GM21528 (cell line): ENCODE measurements around the gene OTX2.

Experiments
- ATAC-seq: cut with Tn5 transposase; IDR thresholded peaks from one replicate; pipeline ENCODE4 v1.9.1; 2021; ENCODE audit warnings: mild to moderate bottlenecking, moderate library complexity; ENCODE audit not compliant: unreplicated experiment, low FRiP score

Gene OTX2

DNA sequence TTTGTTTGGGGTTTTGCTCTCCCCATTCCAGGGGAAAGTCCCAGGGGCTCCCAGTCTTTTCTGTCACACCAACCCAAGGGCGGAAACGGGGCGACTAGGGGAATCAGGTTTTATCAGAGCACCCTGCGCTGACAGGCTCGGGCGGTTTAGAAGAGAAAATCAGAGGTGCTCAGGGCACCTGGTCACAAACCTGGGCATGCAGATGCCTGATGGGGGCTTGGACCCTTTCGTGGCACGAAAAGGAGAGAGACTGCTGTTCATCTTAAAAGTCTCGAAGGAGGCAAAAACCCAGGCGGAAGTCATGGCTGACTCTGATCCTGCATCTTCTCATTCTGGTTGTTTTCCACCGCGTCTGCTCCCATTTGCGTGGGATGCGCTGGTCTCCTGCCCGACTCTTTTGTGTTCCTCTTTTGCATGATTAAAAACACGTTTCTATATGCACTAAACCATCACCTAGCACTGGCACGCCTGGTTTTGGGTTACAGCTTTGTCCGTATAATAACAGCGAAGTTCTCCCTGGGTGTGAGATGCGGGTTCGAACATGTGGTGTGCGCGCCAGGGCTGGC, 13.2 kb downstream of the OTX2 start:
- ATAC-seq: no peak

DNA sequence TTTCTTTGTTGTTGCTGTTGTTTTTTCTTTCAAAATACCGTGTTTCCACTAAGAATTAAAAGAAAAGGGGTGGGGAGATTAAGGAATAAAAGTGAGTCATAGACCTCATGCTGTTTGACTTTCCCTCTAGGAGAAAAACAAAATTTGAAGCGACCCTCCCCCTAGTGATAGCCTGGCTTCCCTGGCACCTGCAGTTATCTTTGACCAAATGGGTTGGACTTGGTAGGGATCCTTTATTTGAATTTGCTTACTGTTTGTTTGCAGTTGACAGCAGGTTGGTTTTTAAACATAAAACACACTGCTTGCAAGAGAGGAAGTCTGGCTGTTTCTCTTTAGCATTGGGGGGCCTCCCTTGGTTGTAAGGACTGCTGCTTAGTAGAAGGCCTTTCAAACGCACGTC, 14.0 kb downstream of the OTX2 start:
- ATAC-seq: no peak

DNA sequence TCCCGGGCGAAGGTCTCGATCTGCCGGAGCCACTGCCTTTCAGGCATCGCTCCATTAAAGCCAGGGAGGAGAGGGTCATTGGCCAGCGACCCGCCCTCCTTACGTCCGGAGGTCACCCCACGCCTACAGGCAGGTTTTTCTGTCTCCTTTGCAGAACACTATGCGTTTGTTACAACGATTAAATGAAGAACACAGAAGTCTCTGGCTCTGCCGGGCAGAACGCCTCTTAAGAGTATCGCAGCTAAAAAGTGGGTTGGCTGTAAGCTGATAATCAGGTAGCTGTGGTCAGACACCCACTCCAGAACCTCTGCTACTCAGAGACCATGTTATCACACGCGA, 15.0 kb downstream of the OTX2 start:
- no peak for ATAC-seq

DNA sequence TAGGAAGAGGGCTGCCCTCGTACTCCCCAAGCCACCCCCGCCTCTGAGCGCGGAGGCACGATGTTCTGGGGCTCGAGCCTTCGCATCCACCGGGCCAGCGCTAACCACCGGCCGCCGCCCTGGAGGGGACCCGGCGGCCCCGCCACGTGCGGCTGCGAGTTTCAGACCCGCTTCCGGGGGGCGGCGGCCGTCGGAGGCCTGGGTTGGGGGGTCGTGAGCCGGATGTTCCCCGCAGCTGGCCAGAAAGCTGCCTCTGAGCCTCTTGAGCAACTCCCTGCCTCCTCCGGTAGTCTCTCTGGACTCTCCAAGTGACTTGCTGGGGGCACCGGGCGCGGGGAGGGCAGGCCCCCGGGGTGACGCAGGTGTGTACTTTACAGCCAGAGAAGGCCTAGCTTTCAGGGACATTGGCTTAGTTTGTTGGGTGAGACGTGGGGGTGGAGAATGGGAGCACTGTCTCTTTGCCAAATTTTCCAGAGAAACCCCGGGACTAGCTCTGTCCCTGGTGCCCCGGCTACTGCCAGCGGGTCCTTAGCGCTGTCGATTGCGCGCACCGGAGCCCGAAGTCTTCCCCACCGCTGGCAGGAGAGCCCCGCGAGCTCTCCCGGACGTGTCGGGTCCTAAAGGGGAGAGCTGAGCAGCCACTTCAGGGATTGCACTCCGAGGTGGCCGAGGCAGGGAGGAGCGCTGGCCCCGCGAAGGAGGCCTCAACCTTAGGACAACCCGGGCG, 15.6 kb downstream of the OTX2 start:
- no peak for ATAC-seq

DNA sequence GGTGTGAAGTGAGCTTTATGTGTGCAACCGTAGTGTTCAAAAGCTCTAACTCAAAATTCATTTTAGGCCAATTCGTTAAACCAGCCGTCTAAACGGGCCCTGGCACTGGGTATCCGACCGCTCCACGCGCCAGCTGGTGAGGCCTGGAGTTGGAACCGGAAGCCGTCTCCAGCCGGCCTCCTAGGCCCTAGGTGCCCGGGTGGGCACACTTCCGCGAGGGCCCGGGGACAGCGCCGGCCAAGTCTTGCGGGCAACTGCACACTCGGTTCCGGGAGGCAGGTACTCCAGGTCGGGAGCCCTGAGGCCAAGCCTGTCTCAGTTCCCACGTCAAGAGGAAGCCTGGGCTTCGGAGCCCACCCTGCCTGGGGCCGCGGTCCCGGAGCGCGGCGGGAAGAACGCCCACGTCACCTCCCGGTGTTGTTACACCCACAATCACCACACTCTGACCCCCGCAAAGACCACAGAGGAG, 16.2 kb downstream of the OTX2 start:
- no peak for ATAC-seq

DNA sequence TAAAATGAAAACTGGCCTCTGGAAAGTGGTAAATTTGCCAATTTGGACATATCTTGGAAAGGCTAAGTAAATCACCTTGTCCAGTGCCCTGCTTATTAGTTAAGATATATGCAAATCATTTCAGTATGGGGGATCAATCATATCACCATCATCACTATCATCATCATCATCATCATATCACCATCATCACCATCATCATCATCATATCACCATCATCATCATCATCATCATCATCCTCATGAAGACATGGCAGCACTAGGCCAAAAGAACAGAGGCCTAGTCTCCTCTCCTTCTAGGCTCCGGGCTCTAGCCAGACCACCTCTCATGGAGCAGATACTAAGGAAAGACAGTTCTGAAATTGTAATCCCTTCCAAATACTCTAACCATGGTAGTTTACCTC, 20.3 kb downstream of the OTX2 start:
- ATAC-seq: no peak

DNA sequence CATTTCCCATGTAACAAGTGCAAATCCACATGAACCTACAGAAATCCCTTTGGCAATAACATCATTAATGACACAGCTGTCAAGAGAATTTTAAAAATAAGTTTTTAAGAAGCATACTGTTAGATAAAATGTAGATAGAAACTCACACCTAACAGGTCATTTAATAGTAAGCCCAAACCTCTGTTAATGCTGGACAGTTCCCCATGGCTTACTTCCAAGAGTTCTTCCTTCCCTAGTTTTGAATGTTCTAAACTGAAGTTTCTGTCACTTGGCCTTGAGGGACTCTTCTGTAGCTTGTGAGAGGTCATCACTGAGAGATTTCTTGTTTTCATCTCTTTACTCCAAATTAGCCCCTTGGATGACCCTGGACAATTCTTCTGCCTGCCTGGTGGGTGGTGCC, 22.7 kb downstream of the OTX2 start:
- ATAC-seq: no peak

DNA sequence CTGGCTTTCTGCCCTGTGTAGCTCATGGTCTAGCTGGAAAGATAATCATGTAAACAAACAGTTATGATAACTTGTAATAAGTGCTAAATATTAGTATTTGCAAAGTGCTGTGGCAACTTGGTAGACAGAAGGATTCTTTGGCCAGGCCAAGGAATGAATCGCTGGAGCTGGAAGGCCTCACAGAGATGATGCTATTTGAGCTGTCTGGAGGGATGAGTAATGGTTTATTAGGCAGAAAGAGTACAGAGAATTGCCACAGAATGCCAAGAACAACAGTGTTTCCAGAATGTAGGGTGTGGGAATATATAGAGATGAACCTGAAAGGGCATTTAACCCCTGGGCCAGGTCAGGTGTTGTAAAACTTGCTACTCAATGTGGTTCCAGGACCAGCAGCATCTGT, 27.6 kb downstream of the OTX2 start:
- no peak for ATAC-seq

DNA sequence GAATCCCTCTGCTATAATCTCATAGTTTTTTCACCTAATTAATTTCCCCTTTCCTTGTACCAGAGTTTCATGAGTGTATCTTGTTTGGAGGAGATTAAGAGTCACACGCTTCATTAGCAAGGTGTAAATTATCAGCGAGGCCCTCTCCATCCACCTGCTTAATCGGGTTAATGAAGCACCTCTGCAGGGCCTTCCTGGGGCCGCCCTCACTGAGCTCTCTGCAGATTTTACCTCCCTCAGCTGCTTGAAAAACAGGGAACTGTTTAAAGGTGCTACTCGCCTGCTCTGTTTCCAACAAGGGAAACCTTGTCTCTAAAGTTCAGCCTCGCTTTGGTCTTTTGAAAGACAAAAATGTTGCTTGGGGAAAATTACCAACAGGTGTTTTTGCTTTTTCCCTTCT, 35.8 kb downstream of the OTX2 start:
- no peak for ATAC-seq

DNA sequence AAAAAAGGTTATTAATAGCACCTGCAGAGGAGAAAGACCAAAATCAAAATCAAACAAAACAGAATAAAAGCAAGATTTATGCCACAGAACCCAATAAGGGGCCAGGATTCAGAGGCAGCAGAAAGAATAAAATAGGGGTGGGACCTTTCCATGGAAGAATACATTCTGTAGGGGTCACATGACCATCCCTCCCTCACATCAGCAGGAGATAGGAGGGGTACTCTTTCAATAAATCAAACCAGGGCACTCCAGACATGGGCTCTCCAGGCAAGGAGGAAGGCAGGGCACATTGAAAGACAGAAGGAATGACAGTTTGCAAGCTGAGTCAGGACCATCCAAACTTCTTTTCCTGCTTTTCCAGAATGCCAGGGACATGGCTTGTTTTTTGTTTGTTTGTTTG, 39.8 kb downstream of the OTX2 start:
- ATAC-seq: no peak

DNA sequence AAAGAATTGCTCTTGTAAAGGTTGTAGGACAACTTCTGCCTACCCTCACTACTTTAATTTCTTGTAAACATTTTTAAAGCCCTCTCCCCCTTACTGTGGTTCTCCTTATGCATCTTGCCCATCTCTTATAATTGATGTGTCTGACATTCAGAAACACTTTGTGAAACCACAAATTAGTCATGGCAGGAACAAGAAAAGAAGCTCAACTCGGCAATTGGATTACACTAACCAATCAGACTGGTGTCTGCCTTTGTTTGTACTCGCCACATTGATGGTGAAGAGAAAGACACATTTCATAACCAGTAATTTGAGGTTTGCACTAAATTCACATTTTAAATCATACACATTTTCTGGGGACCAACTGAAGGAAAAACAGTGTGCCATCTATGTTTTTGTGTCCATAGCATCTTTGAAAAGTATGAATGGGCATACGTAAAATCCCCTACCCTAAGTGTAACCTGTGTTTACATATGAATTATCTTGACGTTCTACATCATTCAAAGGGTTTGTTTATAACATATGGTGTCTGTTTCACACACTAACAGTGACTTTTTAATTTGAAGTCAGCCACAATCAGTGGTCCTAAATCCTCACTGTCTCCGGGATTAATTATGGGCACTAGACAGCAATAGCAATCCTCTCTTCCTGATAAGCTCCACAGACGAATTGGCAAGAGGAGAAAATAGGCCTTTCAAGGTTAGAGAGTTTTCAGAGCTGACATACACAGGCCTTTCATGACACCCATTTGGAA, 49.9 kb downstream of the OTX2 start:
- ATAC-seq: no peak

DNA sequence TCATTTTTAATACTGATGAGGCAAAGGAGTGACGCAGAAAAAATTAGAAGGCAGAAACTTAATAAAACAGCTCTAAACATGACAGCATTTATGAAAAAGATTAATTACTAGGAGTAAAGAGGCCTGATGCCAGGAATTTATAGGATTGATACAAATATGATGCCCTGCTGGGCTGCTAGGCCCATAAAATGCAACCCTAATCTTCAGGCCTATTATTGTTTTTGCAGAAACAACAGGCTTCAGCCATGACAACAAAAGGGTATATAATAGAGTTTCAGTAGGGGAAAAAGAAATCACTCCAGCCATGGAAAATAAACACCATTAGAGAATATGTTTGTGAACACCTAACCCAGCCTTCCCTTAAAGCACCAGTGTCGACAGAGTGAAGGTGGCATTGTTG, 50.6 kb downstream of the OTX2 start:
- no peak for ATAC-seq

DNA sequence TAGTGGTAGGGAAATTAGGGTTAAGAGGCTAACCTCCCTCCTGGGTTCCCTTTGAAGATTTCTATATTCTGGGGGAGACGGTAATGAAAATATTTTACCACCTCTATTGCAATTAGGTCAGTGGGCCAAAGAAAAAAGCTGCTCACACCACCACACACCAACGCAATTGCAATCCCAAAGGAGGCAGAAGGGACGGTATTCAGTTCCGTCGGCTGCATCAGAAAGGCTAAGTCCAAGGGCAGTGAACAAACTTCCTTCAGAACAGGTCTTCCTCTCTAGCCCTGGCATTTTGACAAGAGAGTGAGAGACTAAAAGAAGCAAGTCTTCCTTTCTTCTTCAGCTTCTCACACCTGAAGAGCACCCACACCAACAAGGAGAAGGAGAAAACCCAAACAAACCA, 51.2 kb downstream of the OTX2 start:
- no peak for ATAC-seq

DNA sequence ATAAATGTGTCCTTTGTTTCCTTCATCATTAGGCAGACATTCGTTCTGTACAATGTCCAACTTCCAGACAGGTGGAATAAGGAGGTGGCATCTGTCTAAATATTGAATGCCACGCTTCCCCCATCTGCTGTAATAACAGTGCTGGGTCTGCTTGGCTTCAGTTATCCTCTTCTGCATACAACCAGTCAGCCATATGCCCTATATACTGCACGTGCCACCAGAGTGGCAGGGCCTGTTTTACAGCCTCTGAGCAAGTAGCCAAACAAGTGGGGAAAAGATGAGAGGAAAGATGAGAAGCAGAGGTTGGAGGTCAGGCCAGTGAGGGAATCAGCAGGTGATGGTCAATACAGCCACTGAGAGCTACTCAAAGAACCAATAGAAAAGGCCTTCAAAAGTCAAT, 55.4 kb downstream of the OTX2 start:
- ATAC-seq: no peak

DNA sequence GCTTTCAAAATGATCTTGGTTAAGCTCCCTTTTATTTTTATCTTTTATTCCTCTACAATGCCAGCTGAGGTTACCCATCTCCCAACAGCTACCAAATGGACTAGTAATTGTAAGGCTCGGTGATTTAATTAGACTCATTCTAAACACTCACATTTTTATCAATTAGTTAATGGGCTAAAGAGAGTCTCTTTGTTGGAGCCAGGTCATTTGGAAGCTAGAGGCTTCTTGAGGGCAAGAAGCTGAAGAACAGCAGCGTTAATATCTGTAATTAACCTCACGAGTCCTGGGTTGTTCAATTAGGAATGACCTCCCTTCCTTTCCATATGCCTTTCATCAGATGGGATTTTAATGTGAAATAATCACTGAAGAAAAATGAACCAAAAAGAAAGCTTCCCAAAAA, 56.9 kb downstream of the OTX2 start:
- ATAC-seq: no peak

DNA sequence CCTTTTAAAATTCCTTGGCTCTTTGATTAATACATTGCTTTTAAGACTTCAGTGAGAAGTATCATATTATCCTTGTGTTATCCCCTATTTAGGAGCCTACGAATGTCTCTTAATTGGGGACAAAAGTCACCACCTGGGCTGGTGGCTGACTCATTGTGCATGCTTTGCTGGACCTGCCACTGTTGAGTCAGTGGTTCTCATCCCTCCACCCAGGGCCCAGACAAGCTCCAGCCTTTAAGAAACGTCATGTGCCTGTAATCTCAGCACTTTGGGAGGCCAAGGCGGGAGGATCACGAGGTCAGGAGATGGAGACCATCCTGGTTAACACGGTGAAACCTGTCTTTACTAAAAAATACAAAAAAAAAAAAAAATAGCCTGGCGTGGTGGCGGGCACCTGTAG, 57.9 kb downstream of the OTX2 start:
- ATAC-seq: no peak

DNA sequence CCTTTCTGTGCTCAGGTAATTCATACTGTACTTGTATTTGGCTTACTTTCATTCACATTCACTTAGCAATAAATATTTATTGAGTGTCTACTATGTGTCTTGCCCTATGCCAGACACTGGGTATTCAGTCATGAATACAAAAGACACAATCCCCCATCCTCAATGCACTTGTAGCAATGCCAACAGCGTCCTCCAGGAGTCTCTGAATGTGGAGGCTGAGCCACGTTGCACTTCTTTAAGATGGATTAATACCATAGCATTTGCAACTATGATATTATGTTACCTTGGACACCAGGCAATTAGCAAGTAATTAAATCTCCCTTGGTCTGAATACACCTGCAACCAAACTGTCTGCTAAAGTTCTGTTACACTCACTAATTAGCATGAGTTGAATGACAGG, 58.8 kb downstream of the OTX2 start:
- ATAC-seq: no peak
